Breast epithelium (tissue), 4 donors: ENCODE results near the gene ZNF81. TPM values are rescaled to one million over a fixed set of nuclear protein-coding genes. Genes with fewer than 3 reads are reported as not detected.
"Not testable (repeated sequence)": the region's sequence is repeated elsewhere in the genome, so short reads cannot be mapped to it uniquely, and the experiment has no call there.

Source experiments
- DNase-seq, 2 donors: peaks; one replicate each; pipeline ENCODE4 v3.0.0-alpha.2; 2019; ENCODE audit warnings: low spot score in 2 of 2
- H3K27ac ChIP-seq, 2 donors: fragments of 200-600 bp; sonication (generic) in 1 of 2; one replicate each; pipeline ENCODE4 v1.5.1; 2016 to 2019; ENCODE audit warnings: mild to moderate bottlenecking in 1 of 2
- H3K27me3 ChIP-seq, 2 donors: fragments of 200-600 bp; sonication (generic) in 1 of 2; one replicate each; pipeline versions ENCODE4 v1.5.1 to v1.6.0; 2017 to 2019; ENCODE audit warnings: control low read depth in 1 of 2, mild to moderate bottlenecking in 1 of 2
- H3K36me3 ChIP-seq: fragments of 200-600 bp; one replicate; pipeline ENCODE4 v1.5.1; 2019
- H3K4me1 ChIP-seq, 2 donors: fragments of 200-600 bp; sonication (generic); one replicate each; pipeline ENCODE4 v1.5.1; 2016 to 2019; ENCODE audit warnings: control low read depth in 1 of 2
- H3K4me3 ChIP-seq, 3 donors: fragments of 200-600 bp; sonication (generic); 1 replicate in 2 of 3; 2 replicates in 1 of 3; pipeline ENCODE4 v1.5.1; 2016 to 2019; ENCODE audit warnings: mild to moderate bottlenecking in 3 of 3, moderate library complexity in 2 of 3
- H3K9me3 ChIP-seq, 2 donors: fragments of 200-600 bp; sonication (generic) in 1 of 2; one replicate each; pipeline ENCODE4 v1.5.1; 2016 to 2019; ENCODE audit warnings: control low read depth in 1 of 2
- CTCF ChIP-seq, 3 donors: fragments of 450-650 bp; IDR thresholded peaks; one replicate each; pipeline ENCODE4 v1.5.1; 2016 to 2017; ENCODE audit warnings: antibody characterized with exemption in 3 of 3, mild to moderate bottlenecking in 3 of 3, moderate library complexity in 3 of 3
- POLR2A ChIP-seq: fragments of 450-650 bp; IDR thresholded peaks from one replicate; pipeline ENCODE4 v1.6.1; 2016; ENCODE audit warnings: antibody characterized with exemption, mild to moderate bottlenecking, moderate library complexity
- POLR2AphosphoS5 ChIP-seq, 3 donors: sonication (generic); formaldehyde crosslinking; IDR thresholded peaks; one replicate each; pipeline ENCODE4 v1.6.1; 2017; ENCODE audit warnings: antibody characterized with exemption in 3 of 3
- intact Hi-C: fragments of 100-400 bp; cut with DNase I; formaldehyde crosslinking; loops from one replicate; pipeline ENCODE4 v1.15.1; 2023; ENCODE audit warnings: low total_unique reads
- total RNA-seq, 3 donors: library from RNA; depleted of rRNA; stranded (reverse); fragments of >200 nt; gene quantifications; one replicate each; pipeline ENCODE4 v1.1.0, GENCODE V29; 2016

The ZNF81 gene
- total RNA-seq, 3 donors from 2014 or later = 6.4 to 11.1 (median 10.2) TPM

GRCh38 chrX:47927212-47927611 is 90.5 kb downstream of the ZNF81 start:
- H3K4me3 ChIP-seq = no peak overlapping the region
- intact Hi-C loops = no loop called here
- no peaks in the 10 kb centered on the region for H3K36me3 ChIP-seq
- no peaks in the 10 kb centered on the region for H3K27me3 ChIP-seq
- no peaks in the 10 kb centered on the region for H3K9me3 ChIP-seq
- TF ChIP-seq POLR2A (no peak), CTCF (IDR thresholded peaks at IDR 0.05) (no peak), POLR2AphosphoS5 (IDR thresholded peaks at IDR 0.05) (no peak)
- H3K27ac ChIP-seq = no peak overlapping the region
- DNase-seq = no peak
- H3K4me1 ChIP-seq = no peaks in the 10 kb centered on the region

GRCh38 chrX:47931970-47932369 is 95.3 kb downstream of the ZNF81 start:
- H3K36me3 ChIP-seq, H3K27ac ChIP-seq, DNase-seq, H3K4me1 ChIP-seq, H3K9me3 ChIP-seq, H3K4me3 ChIP-seq, H3K27me3 ChIP-seq, intact Hi-C loops: not testable (repeated sequence)

- no peak for DNase-seq
- Histone ChIP-seq H3K4me1 (no peaks in the 10 kb centered on the region), H3K4me3 (no peak overlapping the region), H3K27ac (no peak overlapping the region), H3K9me3 (peaks cover 0 to 9% of the 10 kb centered on the region in 2 donors), H3K36me3 (no peaks in the 10 kb centered on the region), H3K27me3 (no peaks in the 10 kb centered on the region)
- TF ChIP-seq POLR2A (no peak), POLR2AphosphoS5 (IDR thresholded peaks at IDR 0.05) (no peak), CTCF (IDR thresholded peaks at IDR 0.05) (no peak)
- intact Hi-C loops = no loop called here
Measured at GRCh38 chrX:47933946-47934345, 97.2 kb downstream of the ZNF81 start.

GRCh38 chrX:47936224-47936939 is 99.7 kb downstream of the ZNF81 start:
- H3K4me1 ChIP-seq = no peaks in the 10 kb centered on the region
- intact Hi-C loops = no loop called here
- DNase-seq = no peak
- H3K4me3 ChIP-seq = peak overlapping the region in 1 of 3 donors; percentile 9
- H3K27ac ChIP-seq = no peak overlapping the region
- TF ChIP-seq POLR2AphosphoS5 (IDR thresholded peaks at IDR 0.05) (no peak), POLR2A (no peak), CTCF (IDR thresholded peaks at IDR 0.05) (no peak)
- H3K36me3 ChIP-seq = no peaks in the 10 kb centered on the region
- H3K9me3 ChIP-seq = peaks cover 0 to 9% of the 10 kb centered on the region in 2 donors
- no peaks in the 10 kb centered on the region for H3K27me3 ChIP-seq

- H3K36me3 ChIP-seq = no peaks in the 10 kb centered on the region
- TF ChIP-seq CTCF (IDR thresholded peaks at IDR 0.05) = no peak
- TF ChIP-seq POLR2A = no peak
- no peak for TF ChIP-seq POLR2AphosphoS5 (IDR thresholded peaks at IDR 0.05)
- H3K27me3 ChIP-seq = no peaks in the 10 kb centered on the region
- H3K4me1 ChIP-seq = no peaks in the 10 kb centered on the region
- intact Hi-C loops = no loop called here
- H3K9me3 ChIP-seq = peaks cover 0 to 9% of the 10 kb centered on the region in 2 donors
- no peak overlapping the region for H3K4me3 ChIP-seq
- DNase-seq = no peak
- H3K27ac ChIP-seq = no peak overlapping the region
Measured at GRCh38 chrX:47936940-47937317, 100.2 kb downstream of the ZNF81 start.

- TF ChIP-seq POLR2A (no peak), CTCF (IDR thresholded peaks at IDR 0.05) (no peak), POLR2AphosphoS5 (IDR thresholded peaks at IDR 0.05) (no peak)
- intact Hi-C loops = no loop called here
- H3K9me3 ChIP-seq = peaks cover 0 to 18% of the 10 kb centered on the region in 2 donors
Measured at GRCh38 chrX:47940448-47940847, 103.7 kb downstream of the ZNF81 start.

More at GRCh38 chrX:47940448-47940847, 103.7 kb downstream of the ZNF81 start:
- H3K27me3 ChIP-seq = no peaks in the 10 kb centered on the region
- H3K27ac ChIP-seq = no peak overlapping the region
- no peak for DNase-seq
- H3K4me3 ChIP-seq = no peak overlapping the region
- H3K4me1 ChIP-seq = no peaks in the 10 kb centered on the region
- no peaks in the 10 kb centered on the region for H3K36me3 ChIP-seq
